ENCODE data around the gene TATDN2.

DNA sequence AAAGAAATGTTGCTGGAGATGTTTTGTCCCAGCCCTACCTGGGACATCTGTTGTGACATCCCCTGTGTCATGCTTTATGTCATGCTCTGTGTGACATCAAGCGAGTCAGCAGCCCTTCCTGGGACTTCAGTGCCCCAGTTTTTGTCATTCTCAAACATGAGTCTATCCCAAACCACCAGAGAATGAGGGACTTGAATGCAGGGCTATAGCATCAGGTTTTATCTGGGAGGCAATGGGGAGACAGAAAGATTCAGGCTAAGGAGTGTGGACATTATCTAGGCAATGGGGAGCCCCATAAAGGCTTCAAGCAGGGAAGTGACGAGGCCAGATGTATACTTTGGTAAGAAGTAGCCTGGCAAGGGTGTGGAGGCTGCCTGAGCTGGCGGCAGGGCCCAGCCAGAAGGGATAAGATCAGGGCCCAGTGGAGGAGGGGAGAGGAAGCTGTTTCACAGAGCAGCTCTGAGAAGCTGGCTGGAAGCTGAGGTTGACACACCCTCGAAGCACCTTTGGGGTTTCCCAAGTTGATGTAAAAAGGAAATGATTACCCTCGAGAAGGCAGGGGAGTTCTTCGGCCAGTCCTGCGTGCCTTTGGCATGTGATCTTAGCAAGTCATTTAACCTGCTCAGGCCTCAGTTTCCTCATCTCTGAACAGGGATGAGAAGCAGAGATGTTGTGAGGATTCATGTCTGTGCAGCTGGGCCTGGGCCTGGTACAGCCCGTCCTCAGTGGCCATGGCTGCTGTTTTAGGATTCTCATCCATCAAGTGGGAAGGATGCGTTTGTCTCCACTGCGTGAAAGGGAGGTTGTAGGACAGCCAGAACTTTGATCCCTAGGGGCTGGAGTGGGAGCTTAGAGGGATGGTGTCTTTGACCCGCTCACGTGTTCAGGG, 49.3 kb upstream of the TATDN2 start:
- TF ChIP-seq FOXM1 (IDR thresholded peaks at IDR 0.05; ENCODE audit: borderline replicate concordance) = no peak
- TF ChIP-seq CTBP1 (IDR thresholded peaks at IDR 0.05; ENCODE audit: borderline replicate concordance) = no peak
- TF ChIP-seq, protein P1, sequence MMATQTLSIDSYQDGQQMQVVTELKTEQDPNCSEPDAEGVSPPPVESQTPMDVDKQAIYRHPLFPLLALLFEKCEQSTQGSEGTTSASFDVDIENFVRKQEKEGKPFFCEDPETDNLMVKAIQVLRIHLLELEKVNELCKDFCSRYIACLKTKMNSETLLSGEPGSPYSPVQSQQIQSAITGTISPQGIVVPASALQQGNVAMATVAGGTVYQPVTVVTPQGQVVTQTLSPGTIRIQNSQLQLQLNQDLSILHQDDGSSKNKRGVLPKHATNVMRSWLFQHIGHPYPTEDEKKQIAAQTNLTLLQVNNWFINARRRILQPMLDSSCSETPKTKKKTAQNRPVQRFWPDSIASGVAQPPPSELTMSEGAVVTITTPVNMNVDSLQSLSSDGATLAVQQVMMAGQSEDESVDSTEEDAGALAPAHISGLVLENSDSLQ (IDR thresholded peaks at IDR 0.05) = no peak
- no peak for TF ChIP-seq NFRKB (IDR thresholded peaks at IDR 0.05)
- no peak for TF ChIP-seq FOXK2 (IDR thresholded peaks at IDR 0.05)
- no peak for TF ChIP-seq SUZ12 (IDR thresholded peaks at IDR 0.05)
- TF ChIP-seq ZNF384 (IDR thresholded peaks at IDR 0.05) = no peak
- TF ChIP-seq SP1 (IDR thresholded peaks at IDR 0.05) = no peak
- no peak for TF ChIP-seq ARNT (IDR thresholded peaks at IDR 0.05)
- TF ChIP-seq FOXA1 (IDR thresholded peaks at IDR 0.05) = no peak
- TF ChIP-seq HDGF (IDR thresholded peaks at IDR 0.05; ENCODE audit: borderline replicate concordance) = no peak
- no peak for TF ChIP-seq BHLHE40 (IDR thresholded peaks at IDR 0.05; ENCODE audit: borderline replicate concordance)

Data from HEK293T (cell line).